HG02763 (cell line): Measurements from ENCODE around the gene INPP5D.
"Not testable (repeated sequence)": the region's sequence is repeated elsewhere in the genome, so short reads cannot be mapped to it uniquely, and the experiment has no call there.

Experiments used
- ATAC-seq: cut with Tn5 transposase; IDR thresholded peaks from one replicate; pipeline ENCODE4 v1.9.1; 2021; ENCODE audit warnings: mild to moderate bottlenecking, moderate library complexity; ENCODE audit not compliant: unreplicated experiment

INPP5D gene

DNA sequence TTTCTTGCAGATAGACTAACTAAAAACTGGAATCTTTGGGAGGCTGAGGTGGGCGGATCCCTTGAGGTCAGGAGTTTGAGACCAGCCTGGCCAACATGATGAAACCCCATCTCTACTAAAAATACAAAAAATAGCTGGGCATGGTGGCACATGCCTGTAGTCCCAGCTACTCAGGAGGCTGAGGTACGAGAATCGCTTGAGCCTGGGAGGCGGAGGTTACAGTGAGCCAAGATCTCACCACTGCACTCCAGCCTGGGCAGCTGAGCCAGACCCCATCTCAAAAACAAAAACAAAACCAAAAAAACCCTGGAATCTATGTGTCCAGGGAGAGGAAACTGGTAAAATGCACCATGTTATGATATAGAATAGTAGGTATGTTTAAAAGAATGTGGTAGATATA is 7.6 kb upstream of the INPP5D start:
- ATAC-seq, result not testable (repeated sequence)

DNA sequence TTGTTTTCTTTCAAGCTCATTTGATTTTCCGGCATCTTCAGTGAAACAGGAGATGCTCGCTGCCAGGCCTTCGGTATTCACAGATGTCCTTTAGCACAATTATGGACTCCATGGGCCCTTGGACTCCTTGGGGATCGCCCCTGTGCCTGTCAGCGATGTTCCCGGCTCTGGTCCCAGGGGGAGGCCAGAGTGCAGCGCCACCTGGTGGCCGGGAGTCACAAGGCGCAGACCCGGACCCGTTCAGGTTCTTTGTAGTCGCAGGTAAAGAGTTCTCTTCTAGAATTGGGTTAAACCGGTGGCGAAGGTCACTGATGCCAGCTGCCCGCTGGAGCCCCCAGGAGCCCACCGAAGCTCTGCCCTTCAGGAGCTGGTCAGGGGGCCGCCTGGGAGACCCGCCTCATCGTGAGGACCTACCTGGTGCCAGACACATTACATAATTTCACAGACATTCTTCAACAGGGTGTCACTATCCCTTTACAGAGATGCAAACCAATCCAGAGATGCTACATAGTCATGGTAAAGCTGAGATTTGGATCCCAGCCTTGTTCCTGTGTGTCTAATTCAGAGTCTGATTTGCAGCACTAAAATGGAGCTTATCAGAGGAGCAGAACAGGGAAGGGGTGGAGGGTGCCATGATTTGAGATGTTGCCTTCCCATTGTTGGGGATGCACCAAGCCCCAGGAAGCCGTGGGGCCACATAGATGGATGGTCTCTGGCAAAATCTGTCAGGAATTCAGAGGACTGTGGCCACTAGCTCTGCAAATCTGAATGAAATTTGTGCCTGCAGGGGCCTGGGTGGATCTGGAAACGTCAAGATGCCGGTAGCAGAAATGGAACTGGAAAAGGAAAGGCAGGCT is 6.0 kb upstream of the INPP5D start:
- peak; percentile 54 for ATAC-seq

GRCh38 chr2:233055362-233055761 is 4.8 kb upstream of the INPP5D start:
- no peak for ATAC-seq

GRCh38 chr2:233056961-233057605 is 3.1 kb upstream of the INPP5D start:
- ATAC-seq, result no peak

DNA sequence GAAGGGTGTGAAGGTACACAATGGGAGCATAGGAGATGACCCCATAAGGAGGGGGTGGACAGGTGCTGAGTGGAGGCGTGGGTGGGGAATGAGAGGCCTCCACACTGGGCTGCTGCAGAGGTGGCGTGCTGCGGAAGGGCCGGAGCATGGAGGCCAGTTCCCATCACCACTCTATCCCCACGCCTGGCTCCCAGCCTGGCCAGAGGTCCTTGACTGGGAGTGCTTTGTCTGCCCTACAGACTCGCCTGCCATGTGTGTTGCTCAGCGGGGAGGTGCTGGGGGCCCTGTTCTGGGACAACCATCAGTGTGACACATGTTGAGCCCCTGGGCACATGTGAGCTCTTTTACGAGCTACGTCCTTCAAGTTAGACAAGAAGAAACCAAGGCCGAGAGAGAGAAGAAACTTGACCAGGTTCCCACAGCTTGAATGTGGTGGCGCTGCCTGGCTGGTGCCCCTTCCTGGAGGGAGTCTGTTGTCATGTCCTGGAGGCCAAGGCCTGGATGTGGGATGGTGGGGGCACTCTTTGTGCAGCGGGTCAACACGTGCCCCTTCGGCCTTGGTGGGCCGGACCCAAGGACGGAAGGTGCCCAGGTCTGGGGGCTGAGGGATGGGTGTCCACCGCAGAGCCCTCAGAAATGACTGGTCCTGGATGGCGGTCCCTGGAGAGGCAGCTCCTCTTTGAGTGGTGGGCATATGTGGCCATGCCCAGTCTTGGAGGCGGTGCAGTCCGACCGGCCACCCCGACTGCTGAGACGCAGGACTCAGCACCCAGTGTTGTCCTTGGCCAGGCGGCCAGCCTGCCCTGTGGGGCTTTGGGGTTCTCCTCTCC is 1.2 kb upstream of the INPP5D start:
- ATAC-seq, result no peak

DNA sequence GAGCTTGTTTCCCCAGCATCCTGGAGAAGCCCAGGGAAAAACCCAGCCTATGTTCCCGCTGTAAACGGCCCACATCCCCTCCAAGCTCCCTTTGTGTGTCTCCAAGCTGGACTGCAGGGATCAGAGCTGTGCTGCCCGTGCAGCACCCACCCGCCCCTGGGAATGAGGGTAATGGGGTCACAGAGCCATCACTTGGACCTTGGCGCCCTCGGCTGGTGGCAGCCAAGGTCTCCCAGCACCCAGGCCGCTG is 670 bp upstream of the INPP5D start:
- ATAC-seq, result no peak

DNA sequence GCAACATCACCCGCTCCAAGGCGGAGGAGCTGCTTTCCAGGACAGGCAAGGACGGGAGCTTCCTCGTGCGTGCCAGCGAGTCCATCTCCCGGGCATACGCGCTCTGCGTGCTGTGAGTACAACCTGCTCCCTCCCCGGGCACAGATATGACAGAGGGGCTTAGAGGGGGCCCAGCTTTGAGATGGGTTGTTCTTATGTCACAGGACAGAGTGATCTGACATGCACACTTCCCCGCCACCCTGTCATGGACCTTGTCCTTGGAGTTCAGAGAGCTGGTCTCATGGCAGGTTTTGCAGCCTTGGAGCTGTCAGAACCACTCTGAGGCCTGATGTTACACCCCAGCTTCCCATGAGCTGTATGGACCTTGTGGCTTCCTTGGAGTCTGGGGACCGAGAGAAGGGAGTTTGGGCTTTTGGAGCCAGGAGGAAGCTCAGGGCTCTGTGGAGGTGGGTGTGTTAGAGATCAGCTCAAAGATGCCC is 398 bp downstream of the INPP5D start:
- ATAC-seq, result no peak

DNA sequence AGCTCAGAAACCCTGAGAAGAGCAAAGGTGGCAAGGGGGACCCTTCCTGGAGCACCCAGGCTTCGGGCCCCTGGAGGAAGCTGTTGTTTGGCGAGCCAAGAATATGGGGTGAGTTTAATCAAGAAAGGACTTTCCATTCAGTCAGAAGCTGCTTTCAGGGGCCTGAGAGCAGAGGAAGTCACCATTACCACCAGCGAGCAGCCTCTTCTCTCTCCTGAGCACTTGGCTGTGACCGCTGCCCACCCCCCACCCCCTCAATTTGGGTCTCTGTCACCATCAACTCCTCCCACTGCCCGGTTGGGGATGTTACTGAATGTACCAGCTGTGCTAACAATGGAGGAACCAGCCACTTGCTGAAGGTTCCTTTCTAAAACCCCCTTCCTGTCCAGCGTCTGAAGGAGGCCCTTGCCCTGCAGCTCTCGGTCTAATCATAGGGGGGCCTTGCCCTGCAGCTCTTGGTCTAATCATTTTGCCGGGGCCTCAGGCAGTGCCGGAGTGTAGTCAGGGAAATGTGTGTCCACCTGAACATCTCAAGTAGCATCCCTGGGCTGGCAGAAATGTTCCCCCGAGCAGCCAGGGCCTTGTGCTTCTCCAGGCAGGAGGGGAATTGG is 943 bp downstream of the INPP5D start:
- ATAC-seq, result no peak

GRCh38 chr2:233061591-233062450 is 1.7 kb downstream of the INPP5D start:
- no peak for ATAC-seq

GRCh38 chr2:233062451-233062850 is 2.3 kb downstream of the INPP5D start:
- no peak for ATAC-seq

- ATAC-seq, result no peak
Measured at GRCh38 chr2:233062946-233063268, 2.8 kb downstream of the INPP5D start.

GRCh38 chr2:233063269-233063975 is 3.3 kb downstream of the INPP5D start:
- peak; percentile 54 for ATAC-seq

DNA sequence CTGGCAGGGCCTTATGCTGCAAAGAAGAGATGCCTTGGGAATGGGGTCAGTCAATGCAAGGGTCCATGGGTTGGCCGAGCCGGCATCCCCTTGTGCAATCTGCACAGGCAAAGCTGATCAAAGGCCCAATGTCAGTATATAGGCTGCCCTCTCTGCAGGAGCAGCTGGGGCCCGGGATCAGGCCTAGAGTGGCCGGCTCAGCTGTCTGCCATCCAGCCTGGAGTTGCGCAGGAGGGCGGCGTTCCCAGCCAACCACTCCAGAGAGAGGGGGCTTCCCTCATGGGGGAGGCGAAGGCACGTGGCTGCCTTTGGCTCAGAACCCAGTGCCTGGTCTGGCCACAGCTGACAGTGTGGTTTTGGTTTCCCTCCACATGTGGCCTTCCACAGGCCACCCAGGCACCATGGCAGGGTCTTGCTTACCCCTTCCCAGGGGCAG is 3.9 kb downstream of the INPP5D start:
- no peak for ATAC-seq

DNA sequence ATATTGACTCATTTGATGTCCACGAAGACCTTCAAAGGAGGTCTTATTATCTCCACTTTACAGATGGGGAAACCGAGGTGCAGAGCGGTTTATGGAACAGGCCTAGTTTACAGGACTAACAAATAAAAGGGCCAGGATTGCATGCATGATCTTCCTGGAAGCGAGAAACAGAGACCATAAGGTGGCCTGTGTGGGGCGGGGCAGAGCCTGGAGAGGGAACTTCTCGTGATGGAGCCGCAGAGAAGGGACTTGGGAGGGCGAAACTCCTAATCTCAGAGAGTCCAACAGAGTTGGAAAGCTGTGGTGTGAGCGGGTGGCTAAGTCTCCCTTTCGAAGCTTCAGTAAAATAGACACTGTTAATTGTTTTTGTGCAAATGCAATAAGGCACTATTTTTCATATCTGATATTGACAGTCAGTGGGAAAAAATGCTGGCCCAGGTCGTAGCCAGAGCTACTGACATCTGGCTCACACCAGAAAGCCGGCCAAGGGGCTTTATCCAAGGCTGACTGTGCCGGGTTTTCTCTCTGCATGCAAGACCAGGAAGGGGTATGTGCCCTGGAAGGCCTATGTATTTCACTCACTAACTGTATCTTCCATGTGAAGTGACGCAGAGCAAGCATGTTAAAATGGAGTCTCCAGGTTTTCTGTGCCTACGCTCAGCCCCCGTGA is 4.5 kb downstream of the INPP5D start:
- ATAC-seq, result no peak

DNA sequence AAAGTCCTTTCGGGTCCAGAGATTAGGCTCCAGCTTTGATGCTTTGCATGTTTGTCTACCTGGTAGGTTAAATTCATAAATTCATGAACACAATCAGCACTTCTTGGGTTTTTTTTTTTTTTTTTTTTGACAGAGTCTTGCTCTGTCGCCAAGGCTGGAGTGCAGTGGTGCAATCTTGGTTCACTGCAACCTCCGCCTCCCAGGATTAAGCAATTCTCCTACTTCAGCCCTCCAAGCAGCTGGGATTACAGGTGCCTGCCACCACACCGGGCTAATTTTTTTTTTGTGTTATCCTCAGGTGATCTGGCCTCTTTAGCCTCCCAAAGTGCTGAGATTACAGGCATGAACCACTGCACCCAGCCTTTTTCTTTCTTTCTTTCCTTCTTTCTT is 5.1 kb downstream of the INPP5D start:
- ATAC-seq, result not testable (repeated sequence)

DNA sequence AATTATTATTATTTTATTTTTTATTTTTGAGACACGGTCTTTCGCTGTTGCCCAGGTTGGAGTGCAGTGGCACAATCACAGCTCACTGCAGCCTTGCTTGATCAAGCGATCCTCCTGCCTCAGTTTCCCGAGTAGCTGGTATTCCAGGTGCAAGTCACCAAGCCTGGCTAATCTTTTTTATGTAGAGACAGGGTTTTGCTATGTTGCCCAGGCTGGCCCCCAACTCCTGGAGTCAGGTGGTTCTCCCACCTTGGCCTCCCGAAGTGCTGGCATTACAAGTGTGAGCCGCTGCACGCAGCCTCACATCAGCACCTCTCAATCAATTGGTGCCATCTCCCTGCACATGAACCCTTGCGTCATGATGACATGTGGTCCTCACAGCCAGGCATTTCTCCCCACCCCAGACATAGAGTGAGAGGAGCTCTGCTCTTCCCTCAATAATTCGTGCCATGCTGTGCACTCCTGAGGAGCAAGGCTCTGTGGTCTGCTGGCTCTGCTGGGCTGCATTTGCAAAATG is 5.9 kb downstream of the INPP5D start:
- ATAC-seq, result no peak

- no peak for ATAC-seq
Measured at GRCh38 chr2:233068762-233069418, 8.7 kb downstream of the INPP5D start.

GRCh38 chr2:233072838-233073237 is 12.7 kb downstream of the INPP5D start:
- no peak for ATAC-seq

- ATAC-seq, result no peak
Measured at GRCh38 chr2:233074106-233074505, 14.0 kb downstream of the INPP5D start.
